ENCODE measurements around the gene KRT39.
"Not testable (repeated sequence)": the region's sequence is repeated elsewhere in the genome, so short reads cannot be mapped to it uniquely, and the experiment has no call there.

KRT39 gene

GRCh38 chr17:40922239-40922638 is 44.5 kb downstream of the KRT39 start:
- DNase-seq (ENCODE audit: low read depth), result peak; percentile 89
- TF ChIP-seq, protein P1, sequence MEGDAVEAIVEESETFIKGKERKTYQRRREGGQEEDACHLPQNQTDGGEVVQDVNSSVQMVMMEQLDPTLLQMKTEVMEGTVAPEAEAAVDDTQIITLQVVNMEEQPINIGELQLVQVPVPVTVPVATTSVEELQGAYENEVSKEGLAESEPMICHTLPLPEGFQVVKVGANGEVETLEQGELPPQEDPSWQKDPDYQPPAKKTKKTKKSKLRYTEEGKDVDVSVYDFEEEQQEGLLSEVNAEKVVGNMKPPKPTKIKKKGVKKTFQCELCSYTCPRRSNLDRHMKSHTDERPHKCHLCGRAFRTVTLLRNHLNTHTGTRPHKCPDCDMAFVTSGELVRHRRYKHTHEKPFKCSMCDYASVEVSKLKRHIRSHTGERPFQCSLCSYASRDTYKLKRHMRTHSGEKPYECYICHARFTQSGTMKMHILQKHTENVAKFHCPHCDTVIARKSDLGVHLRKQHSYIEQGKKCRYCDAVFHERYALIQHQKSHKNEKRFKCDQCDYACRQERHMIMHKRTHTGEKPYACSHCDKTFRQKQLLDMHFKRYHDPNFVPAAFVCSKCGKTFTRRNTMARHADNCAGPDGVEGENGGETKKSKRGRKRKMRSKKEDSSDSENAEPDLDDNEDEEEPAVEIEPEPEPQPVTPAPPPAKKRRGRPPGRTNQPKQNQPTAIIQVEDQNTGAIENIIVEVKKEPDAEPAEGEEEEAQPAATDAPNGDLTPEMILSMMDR (conservative IDR thresholded peaks at IDR 0.05; ENCODE audit: control insufficient read depth, insufficient read depth, low read depth, low read length), result no peak
- H3K4me3 ChIP-seq (ENCODE audit: control insufficient read depth, low read depth, low read length), result no peak overlapping the region

DNA sequence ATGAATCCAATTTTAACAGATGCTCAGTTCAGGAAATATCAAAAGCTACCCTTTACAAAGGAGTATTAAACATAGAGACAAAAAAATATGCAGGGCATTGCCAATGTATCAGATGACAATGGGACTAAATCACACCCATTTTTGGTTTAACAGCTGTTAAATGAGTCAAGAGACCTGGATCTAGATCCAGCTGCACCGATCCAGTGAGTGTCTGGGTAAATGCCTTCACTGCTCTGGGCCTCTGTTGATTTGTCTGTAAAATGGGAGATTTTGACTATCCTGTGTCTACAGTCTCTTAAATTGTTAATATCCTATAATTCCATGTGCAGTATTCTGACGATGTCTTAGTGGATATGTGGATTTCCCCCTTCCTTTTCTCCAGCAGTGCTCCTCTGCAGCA is 45.7 kb downstream of the KRT39 start:
- no peak overlapping the region for H3K4me3 ChIP-seq (ENCODE audit: control insufficient read depth, low read depth, low read length)
- DNase-seq (ENCODE audit: low read depth), result peak; percentile 39
- TF ChIP-seq, protein P1 (conservative IDR thresholded peaks at IDR 0.05; ENCODE audit: control insufficient read depth, insufficient read depth, low read depth, low read length), result no peak

GRCh38 chr17:40917116-40917515 is 49.6 kb downstream of the KRT39 start:
- DNase-seq (ENCODE audit: low read depth); H3K4me3 ChIP-seq (ENCODE audit: control insufficient read depth, low read depth, low read length): not testable (repeated sequence)

DNA sequence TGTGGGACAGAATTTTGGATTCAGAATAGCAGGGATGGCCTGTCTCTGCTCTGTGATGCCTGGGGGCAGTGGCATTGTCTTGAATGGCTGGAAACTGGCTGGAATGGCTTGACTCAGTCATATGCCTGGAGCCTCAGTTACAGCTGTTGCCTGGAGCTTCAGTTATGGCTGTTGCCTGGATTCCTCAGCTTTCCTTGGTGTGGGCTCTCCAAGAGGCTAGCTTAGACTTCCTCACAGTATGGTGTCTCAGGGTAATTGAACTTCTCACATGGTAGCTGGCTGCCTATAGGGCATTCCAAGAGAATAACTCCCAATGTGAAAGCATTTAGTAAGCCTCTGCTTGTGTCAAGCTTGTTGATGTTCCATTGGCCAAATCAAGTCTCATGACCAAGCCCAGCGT is 50.4 kb downstream of the KRT39 start:
- TF ChIP-seq, protein P1 (conservative IDR thresholded peaks at IDR 0.05; ENCODE audit: control insufficient read depth, insufficient read depth, low read depth, low read length), result no peak
- no peak overlapping the region for H3K4me3 ChIP-seq (ENCODE audit: control insufficient read depth, low read depth, low read length)
- no peak for DNase-seq (ENCODE audit: low read depth)

- TF ChIP-seq, protein P1 (conservative IDR thresholded peaks at IDR 0.05; ENCODE audit: control insufficient read depth, insufficient read depth, low read depth, low read length), result no peak
- no peak overlapping the region for H3K4me3 ChIP-seq (ENCODE audit: control insufficient read depth, low read depth, low read length)
- DNase-seq (ENCODE audit: low read depth), result peak; percentile 48
Observed at GRCh38 chr17:40915721-40916256, 51.0 kb downstream of the KRT39 start.

GRCh38 chr17:40915199-40915661 is 51.5 kb downstream of the KRT39 start:
- TF ChIP-seq, protein P1 (conservative IDR thresholded peaks at IDR 0.05; ENCODE audit: control insufficient read depth, insufficient read depth, low read depth, low read length), result no peak
- no peak overlapping the region for H3K4me3 ChIP-seq (ENCODE audit: control insufficient read depth, low read depth, low read length)
- DNase-seq (ENCODE audit: low read depth), result peak; percentile 95

GRCh38 chr17:40914075-40914855 is 52.5 kb downstream of the KRT39 start:
- no peak overlapping the region for H3K4me3 ChIP-seq (ENCODE audit: control insufficient read depth, low read depth, low read length)
- DNase-seq (ENCODE audit: low read depth), result no peak
- TF ChIP-seq, protein P1 (conservative IDR thresholded peaks at IDR 0.05; ENCODE audit: control insufficient read depth, insufficient read depth, low read depth, low read length), result no peak
